DMS 273 treated with DMSO at 0.1 percent for 48 hours (cell line): ENCODE data around the gene C1orf21.

Experiments
- DNase-seq: peaks from one replicate; lab custom pipeline; 2025; lab: John Stamatoyannopoulos, UW

Gene C1orf21

DNA sequence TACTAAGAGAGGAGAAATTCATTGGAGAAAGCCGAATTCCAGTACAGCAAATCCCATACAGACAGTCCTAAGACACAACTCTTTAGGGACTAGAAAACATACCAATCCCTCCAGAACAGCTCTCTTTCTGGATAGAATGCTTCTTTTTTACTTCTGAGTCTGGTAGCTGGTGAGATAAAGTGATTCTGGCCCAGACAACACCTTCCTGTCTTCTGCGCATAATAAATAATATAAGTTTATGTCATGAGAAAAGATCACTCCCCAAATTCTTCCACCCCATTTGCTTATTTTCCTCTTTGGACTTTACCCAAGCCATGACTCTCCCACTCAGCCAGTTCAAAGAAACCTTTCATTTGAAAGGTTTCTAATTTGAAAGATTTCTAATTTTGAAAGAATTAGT, 269.4 kb downstream of the C1orf21 start:
- DNase-seq, result no peak

DNA sequence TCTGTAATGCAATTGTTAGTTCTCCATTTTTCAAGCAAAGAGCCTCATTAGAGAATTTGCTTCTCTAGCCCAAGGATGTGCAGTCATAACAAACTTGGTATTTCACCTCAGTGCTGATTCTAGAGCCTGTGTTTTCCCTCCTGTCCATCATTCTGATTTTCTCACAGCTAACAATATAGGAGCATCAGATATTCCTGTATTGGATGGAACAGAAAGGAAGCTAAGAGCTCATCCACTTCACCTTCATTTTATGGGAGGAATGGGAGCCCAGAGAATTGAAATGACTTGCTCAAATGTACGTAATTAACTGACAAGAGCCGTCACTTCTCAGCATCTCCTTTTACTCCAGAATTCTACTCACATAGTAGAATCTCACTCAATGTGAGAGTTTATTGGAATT, 271.2 kb downstream of the C1orf21 start:
- DNase-seq, result no peak

DNA sequence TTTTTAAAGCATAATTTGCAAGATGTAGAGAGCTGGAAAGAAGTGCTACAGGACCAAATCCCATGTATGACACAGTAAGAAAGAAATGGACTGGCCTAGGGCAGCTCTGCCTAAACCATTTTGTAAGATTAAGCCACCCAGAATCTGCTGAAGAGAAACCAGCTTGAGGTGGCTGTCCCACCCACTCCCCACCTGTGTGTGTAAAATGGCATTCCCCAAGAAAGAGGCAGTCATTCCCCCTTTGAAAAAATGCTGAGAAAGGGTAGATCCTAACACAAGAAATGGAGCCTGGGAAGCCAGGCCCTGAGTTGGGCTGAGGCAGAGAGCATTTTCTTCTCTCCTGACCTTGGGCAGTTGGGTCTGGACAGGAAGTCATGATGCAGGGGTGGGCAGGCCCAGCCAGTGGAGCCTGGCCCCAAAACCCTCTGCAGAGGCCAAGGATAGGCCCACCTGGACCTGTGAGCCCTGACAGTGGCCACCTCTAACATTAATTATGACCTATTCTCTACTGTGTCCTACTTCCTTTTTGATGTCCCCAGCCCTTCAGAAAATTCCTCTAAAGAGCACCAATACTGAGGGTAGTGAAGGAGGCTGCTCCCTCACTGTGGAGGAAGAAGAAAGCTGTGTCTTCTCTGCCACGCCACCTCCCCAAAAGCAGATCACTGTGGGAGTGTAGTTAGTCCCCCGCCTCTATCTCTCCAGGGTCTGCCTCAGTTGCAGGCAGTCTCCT, 273.8 kb downstream of the C1orf21 start:
- DNase-seq, result no peak

DNA sequence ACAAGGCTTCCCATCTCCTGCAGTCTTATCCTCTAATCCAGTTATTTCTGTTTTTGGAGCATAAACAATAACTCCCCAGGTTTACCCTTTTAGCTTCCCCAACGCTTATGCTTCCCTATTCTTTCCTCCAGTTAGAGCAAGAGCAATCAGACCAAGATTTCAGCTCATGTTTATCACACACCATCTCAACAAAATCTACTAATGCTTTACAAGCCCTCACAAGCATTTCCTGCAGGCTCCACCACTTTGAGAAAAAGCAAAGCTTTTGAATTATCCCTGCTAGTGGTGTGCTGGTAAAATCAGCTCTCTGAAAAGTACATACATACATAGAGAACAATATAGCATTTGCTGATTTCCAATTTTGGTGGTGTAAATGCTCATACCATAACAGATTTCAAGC, 275.0 kb downstream of the C1orf21 start:
- no peak for DNase-seq

DNA sequence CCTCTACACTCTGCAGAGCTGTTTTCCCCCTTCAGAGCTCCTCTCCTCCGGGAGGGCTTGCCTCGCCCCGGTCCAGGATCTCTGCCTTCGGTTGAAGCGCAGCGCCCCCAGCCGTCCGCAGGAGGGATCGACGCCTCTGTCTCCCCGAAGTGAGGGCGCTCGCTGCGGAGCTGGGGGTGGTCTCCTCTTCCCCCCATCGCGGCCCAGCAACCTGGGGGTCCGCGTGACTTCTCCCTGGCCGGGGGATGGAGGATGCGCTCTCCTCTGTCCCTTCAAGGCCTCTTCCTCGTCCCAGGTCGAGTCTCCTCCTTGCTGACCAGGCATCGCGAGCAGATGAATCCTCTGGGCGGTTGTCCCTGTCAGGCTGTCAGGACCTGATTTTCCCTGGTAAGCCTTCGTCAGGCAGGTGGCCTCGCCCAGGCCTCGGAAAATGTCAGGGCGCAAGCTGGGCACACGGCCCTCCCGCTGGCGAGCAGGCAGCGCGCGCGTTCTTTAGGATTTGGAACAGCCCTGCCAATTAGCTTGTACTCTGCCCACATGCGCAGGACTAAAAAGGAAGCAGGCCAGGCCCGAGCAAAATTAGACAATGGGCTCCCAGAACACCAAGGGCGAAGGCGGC, 277.3 kb downstream of the C1orf21 start:
- no peak for DNase-seq

DNA sequence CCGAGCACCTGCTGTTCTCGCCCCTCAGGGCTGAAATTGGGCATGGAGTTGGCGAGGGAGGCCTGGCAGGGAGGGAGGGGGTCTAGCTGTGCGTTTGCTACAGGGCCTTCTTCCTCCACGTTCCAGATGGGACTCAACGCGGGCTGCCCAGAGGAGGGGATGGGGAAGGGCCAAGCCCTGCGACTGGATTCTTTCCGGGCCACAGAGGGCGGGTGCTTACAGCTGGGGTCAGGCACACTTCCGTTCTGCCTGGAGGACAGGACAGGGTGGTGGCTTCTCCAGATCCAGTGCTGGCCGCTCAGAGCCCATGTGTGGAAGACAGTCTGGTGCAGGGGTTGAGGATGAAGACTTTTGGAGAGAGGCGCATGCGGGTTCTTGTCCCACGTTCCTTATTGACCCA, 277.8 kb downstream of the C1orf21 start:
- no peak for DNase-seq

DNA sequence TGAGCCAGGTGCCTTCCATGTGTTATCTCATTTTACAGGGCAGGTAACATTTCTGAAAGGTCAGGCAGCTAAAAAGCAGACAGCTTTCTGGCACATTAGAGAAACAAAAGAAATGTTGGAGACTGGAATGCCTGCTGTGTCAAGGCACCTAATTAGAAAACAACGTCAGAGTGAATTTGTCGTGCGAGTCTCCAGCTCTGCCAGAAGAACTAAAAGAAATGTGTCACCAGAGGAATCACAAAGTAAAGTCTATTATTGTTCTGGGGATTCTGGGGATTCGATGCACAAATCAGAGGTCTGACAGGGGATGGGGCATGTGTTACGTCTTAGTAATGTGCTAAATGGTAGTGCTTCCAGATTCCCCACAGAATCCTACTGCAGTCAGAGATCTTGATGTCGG, 278.5 kb downstream of the C1orf21 start:
- DNase-seq, result no peak

DNA sequence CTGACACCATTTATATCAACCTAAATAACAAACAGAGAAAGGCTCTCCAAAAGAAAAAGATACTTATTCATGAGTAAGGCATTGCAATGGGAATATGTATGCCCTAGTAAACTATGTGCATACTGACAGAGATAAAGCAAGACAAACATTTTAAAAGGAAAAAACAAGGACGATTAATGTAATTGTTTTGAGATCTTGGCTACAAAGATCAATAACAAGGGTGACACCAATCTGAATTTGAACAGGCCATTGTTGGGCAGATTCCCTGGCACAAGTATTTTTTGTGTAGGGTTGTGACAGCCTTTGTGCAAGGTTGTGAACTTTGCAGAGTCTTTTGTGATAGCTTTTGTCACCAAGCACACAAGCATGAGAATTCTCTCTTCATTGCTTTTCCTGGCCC, 282.6 kb downstream of the C1orf21 start:
- DNase-seq, result no peak

DNA sequence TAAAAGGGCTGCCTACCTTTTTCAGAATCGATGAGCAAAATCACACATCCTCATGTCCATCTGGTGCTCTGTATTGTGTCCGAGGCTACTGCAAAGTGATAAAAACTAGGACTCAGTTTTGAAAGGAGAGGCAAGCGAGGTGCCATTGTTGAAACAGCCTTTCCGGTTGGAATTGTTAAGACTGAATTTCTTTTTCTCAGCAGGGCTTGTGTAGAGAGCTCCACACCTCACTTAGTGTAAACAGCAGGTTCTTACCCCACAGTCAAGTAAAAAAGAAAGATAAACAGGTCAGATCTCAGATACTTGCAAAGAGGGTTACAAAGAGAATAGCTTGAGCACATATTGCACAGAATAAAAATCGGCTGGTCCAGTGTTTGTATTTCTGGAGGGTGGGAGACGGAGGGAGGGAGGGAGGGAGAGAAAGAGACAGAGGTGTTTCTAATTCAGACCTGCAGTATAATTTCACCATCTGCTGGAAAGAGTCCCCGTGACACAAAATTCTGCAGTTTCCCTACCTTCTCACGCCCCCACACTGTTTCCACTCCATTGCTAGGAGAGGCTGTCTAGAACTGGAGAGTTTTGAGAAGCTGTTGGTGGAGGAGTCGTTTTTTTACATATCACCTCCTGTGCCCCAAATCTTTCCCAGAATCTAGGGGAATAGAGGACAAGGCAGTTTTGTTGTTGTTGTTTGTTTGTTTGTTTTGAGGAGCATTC, 285.3 kb downstream of the C1orf21 start:
- peak; percentile 21 for DNase-seq

DNA sequence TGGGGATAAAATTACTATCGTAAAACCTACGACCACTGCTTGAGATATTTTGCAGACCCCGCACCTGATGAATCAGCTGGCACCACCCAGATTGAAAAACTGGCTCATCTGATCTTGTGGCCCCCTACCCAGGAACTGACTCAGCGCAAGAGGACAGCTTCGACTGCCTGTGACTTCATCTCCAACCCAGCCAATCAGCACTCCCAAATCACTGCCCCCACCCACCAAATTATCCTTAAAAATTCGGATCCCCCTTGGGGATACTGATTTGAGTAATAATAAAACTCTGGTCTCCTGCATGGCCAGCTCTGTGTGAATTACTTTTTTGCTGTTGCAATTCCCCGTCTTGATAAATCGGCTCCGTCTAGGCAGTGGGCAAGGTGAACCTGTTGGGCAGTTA, 286.5 kb downstream of the C1orf21 start:
- no peak for DNase-seq

DNA sequence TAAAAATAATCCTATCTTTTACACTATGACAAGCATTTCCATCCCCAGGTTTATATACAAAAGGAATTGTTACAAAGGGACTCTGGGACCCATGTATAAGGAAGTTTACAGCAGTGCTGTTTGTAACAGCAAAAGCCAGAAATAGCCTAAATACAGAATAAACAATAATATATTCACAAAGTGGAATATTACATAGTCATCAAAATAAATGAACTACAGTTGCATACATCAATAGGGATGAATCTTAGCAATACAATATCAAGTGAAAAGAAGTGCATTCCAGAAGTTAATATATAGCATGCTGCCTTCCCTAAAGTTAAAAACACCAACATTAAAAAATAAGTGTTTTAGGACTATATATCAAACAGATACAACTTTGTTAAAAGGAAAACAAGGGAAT, 290.5 kb downstream of the C1orf21 start:
- no peak for DNase-seq
